Measurements from ENCODE around the gene NKTR. TPM values are rescaled to one million over a fixed set of nuclear protein-coding genes. Genes with fewer than 3 reads are reported as not detected.

Gene NKTR
- polyA plus RNA-seq, 1 of the 3 experiments (the other 2 are of a cell fraction): 19.2 TPM

GRCh38 chr3:42691816-42692666 is 91.6 kb downstream of the NKTR start:
- TF ChIP-seq, protein P1, sequence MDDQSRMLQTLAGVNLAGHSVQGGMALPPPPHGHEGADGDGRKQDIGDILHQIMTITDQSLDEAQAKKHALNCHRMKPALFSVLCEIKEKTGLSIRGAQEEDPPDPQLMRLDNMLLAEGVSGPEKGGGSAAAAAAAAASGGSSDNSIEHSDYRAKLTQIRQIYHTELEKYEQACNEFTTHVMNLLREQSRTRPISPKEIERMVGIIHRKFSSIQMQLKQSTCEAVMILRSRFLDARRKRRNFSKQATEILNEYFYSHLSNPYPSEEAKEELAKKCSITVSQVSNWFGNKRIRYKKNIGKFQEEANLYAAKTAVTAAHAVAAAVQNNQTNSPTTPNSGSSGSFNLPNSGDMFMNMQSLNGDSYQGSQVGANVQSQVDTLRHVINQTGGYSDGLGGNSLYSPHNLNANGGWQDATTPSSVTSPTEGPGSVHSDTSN (IDR thresholded peaks at IDR 0.05): no peak
- TF ChIP-seq TAF1 (IDR thresholded peaks at IDR 0.05; ENCODE audit: borderline replicate concordance, low read depth, low read length): no peak
- TF ChIP-seq RFX5 (IDR thresholded peaks at IDR 0.05; ENCODE audit: low read length): no peak
- TF ChIP-seq TCF12 (IDR thresholded peaks at IDR 0.05): no peak
- TF ChIP-seq TEAD4 (IDR thresholded peaks at IDR 0.05; ENCODE audit: borderline replicate concordance, insufficient read depth): no peak
- TF ChIP-seq FOXM1 (IDR thresholded peaks at IDR 0.05; ENCODE audit: low read depth): no peak
- TF ChIP-seq NFIC (IDR thresholded peaks at IDR 0.05; ENCODE audit: borderline replicate concordance): no peak
- no peak for TF ChIP-seq FOXJ3 (CRISPR knock-in tag; IDR thresholded peaks at IDR 0.05)
- no peak for TF ChIP-seq EP300 (IDR thresholded peaks at IDR 0.05; ENCODE audit: borderline replicate concordance in 1 of 2, low read depth in 1 of 2, low read length in 1 of 2)
- TF ChIP-seq RAD21 (IDR thresholded peaks at IDR 0.05; ENCODE audit: low read length): no peak
- TF ChIP-seq, protein P2, sequence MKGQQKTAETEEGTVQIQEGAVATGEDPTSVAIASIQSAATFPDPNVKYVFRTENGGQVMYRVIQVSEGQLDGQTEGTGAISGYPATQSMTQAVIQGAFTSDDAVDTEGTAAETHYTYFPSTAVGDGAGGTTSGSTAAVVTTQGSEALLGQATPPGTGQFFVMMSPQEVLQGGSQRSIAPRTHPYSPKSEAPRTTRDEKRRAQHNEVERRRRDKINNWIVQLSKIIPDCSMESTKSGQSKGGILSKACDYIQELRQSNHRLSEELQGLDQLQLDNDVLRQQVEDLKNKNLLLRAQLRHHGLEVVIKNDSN (IDR thresholded peaks at IDR 0.05; ENCODE audit: borderline replicate concordance, low read depth): no peak
- TF ChIP-seq EZH2phosphoT487 (IDR thresholded peaks at IDR 0.05; ENCODE audit: borderline replicate concordance, low read depth): no peak
- TF ChIP-seq MAX (IDR thresholded peaks at IDR 0.05; ENCODE audit: low read depth): no peak
- TF ChIP-seq JUND (IDR thresholded peaks at IDR 0.05): no peak
- no peak for TF ChIP-seq USF2 (IDR thresholded peaks at IDR 0.05; ENCODE audit: borderline replicate concordance, low read depth, low read length)
- TF ChIP-seq MXI1 (IDR thresholded peaks at IDR 0.05; ENCODE audit: low read depth, low read length): no peak
- no peak for TF ChIP-seq FOSL2 (IDR thresholded peaks at IDR 0.05; ENCODE audit: borderline replicate concordance, low read depth)
- TF ChIP-seq CTCF (IDR thresholded peaks at IDR 0.05): no peak
- no peak for TF ChIP-seq SIN3A (IDR thresholded peaks at IDR 0.05; ENCODE audit: borderline replicate concordance, low read depth, low read length)
- Histone ChIP-seq H3K27ac (ENCODE audit: low read depth in 2 of 2, low read length in 1 of 2) (no peak overlapping the region), H3K27me3 (ENCODE audit: insufficient read depth) (peaks cover 2% of the 10 kb centered on the region; the same call in 1 of the 2 replicates), H3K9ac (no peak overlapping the region), H3K4me2 (no peak overlapping the region), H3F3A (replicated peaks; ENCODE audit: insufficient read depth) (no peaks in the 10 kb centered on the region), H3K36me3 (replicated peaks in 1 of 2; ENCODE audit: control insufficient read depth in 1 of 2, insufficient read depth in 2 of 2, low read length in 1 of 2) (no peaks in the 10 kb centered on the region), H3K9me2 (no peaks in the 10 kb centered on the region), H3K4me3 (ENCODE audit: low read depth in 2 of 2, low read length in 1 of 2) (no peak overlapping the region), H4K20me1 (ENCODE audit: insufficient read depth) (no peaks in the 10 kb centered on the region), H3K9me3 (no peaks in the 10 kb centered on the region), H3K79me2 (ENCODE audit: insufficient read depth) (no peaks in the 10 kb centered on the region), H3K4me1 (ENCODE audit: control insufficient read depth in 1 of 2, insufficient read depth in 2 of 2, low read depth in 1 of 2, low read length in 1 of 2) (no peaks in the 10 kb centered on the region), H2AFZ (ENCODE audit: low read depth) (no peak overlapping the region)
- CTCF ChIA-PET: interaction anchor here (0.8 to 1.0 kb wide), 2 partner anchors 28 to 52 kb away, joined by 3 read pairs; no protein-coding TSS in a partner anchor
- WGBS (ENCODE audit: low lambda C conversion rate): 46% methylated on average over 8 of the region's 13 CpGs
- POLR2A ChIA-PET: no interaction called here
- DNase-seq: no peak
